Measurements from ENCODE around the gene PIK3R6. TPM values are rescaled to one million over a fixed set of nuclear protein-coding genes. Genes with fewer than 3 reads are reported as not detected.

The PIK3R6 gene
- polyA plus RNA-seq, 1 of the 3 experiments (the other 2 are of a cell fraction): 0.03 TPM

- ChIA-PET POLR2A (no interaction called here), CTCF (interaction anchor here (0.9 to 1.4 kb wide), 3 partner anchors 17 to 85 kb away, joined by 3 read pairs; no protein-coding TSS in a partner anchor)
- no peaks in the 10 kb centered on the region for H3K9me3 ChIP-seq
- no peak overlapping the region for H3K27ac ChIP-seq (ENCODE audit: low read depth in 2 of 2, low read length in 1 of 2)
- H3K27me3 ChIP-seq (ENCODE audit: insufficient read depth): peaks cover 86% of the 10 kb centered on the region
- no peaks in the 10 kb centered on the region for H4K20me1 ChIP-seq (ENCODE audit: insufficient read depth)
- no peaks in the 10 kb centered on the region for H3K4me1 ChIP-seq (ENCODE audit: control insufficient read depth in 1 of 2, insufficient read depth in 2 of 2, low read depth in 1 of 2, low read length in 1 of 2)
- WGBS (ENCODE audit: low lambda C conversion rate): 11% methylated on average over 13 of the region's 13 CpGs
- H3K4me3 ChIP-seq (ENCODE audit: low read depth in 2 of 2, low read length in 1 of 2): no peak overlapping the region; a peak in 1 of 4 replicates
- no peaks in the 10 kb centered on the region for H3F3A ChIP-seq (replicated peaks; ENCODE audit: insufficient read depth)
- H3K9ac ChIP-seq: no peak overlapping the region
- H3K36me3 ChIP-seq (replicated peaks in 1 of 2; ENCODE audit: control insufficient read depth in 1 of 2, insufficient read depth in 2 of 2, low read length in 1 of 2): no peaks in the 10 kb centered on the region
- no peak for DNase-seq
- no peaks in the 10 kb centered on the region for H3K9me2 ChIP-seq
- no peak overlapping the region for H2AFZ ChIP-seq (ENCODE audit: low read depth)
- H3K79me2 ChIP-seq (ENCODE audit: insufficient read depth): no peaks in the 10 kb centered on the region
- TF ChIP-seq FOXM1 (IDR thresholded peaks at IDR 0.05; ENCODE audit: low read depth) (no peak), REST (IDR thresholded peaks at IDR 0.05; ENCODE audit: low read depth, low read length) (no peak), TEAD4 (IDR thresholded peaks at IDR 0.05; ENCODE audit: borderline replicate concordance, insufficient read depth) (no peak), GATA2 (CRISPR knock-in tag; IDR thresholded peaks at IDR 0.05) (no peak), POLR2AphosphoS5 (IDR thresholded peaks at IDR 0.05; ENCODE audit: low read depth, low read length) (no peak), CHD2 (IDR thresholded peaks at IDR 0.05; ENCODE audit: low read length, partially characterized antibody) (no peak), YY1 (IDR thresholded peaks at IDR 0.05; ENCODE audit: low read depth) (no peak), PBX3 (IDR thresholded peaks at IDR 0.05) (no peak), EP300 (IDR thresholded peaks at IDR 0.05; ENCODE audit: borderline replicate concordance in 1 of 2, low read depth in 1 of 2, low read length in 1 of 2) (no peak), MAX (IDR thresholded peaks at IDR 0.05; ENCODE audit: low read depth) (no peak), USF2 (IDR thresholded peaks at IDR 0.05; ENCODE audit: borderline replicate concordance, low read depth, low read length) (no peak), ZBTB33 (IDR thresholded peaks at IDR 0.05; ENCODE audit: borderline replicate concordance, low read depth) (no peak), RAD21 (IDR thresholded peaks at IDR 0.05; ENCODE audit: low read length) (no peak), RCOR1 (IDR thresholded peaks at IDR 0.05; ENCODE audit: low read length) (no peak), SMC3 (IDR thresholded peaks at IDR 0.05; ENCODE audit: low read depth, low read length) (no peak), RXRA (IDR thresholded peaks at IDR 0.05; ENCODE audit: borderline replicate concordance, low read depth) (no peak), TAF1 (IDR thresholded peaks at IDR 0.05; ENCODE audit: borderline replicate concordance, low read depth, low read length) (no peak), MXI1 (IDR thresholded peaks at IDR 0.05; ENCODE audit: low read depth, low read length) (no peak), SIN3A (IDR thresholded peaks at IDR 0.05; ENCODE audit: borderline replicate concordance, low read depth, low read length) (no peak), JUND (IDR thresholded peaks at IDR 0.05) (no peak)
- 0 out of 2 replicates have a peak overlapping the region, but pooled peaks have one; percentile 37 for H3K4me2 ChIP-seq
Measured at GRCh38 chr17:8871081-8871581, 3.7 kb upstream of the PIK3R6 start.
